Caco-2 (cell line): ENCODE data around the gene SMIM36. TPM values are rescaled to one million over a fixed set of nuclear protein-coding genes. Genes with fewer than 3 reads are reported as not detected.

ENCODE experiments used
- BruUV-seq: library from RNA; stranded (reverse); fragments of 400-500 nt; replicated peaks from 2 replicates; lab custom pipeline; 2021; lab: Mats Ljungman, UMichigan
- CTCF ChIA-PET: fragments of 300-600 bp; sonication (Branson Sonifier 250); formaldehyde crosslinking; loops from one replicate; lab custom pipeline; 2022; ENCODE audit warnings: antibody characterized with exemption; lab: Charles Lee
- POLR2A ChIA-PET: fragments of 300-600 bp; sonication (Branson Sonifier 250); formaldehyde crosslinking; loops from one replicate; lab custom pipeline; 2022; ENCODE audit warnings: antibody characterized with exemption; lab: Charles Lee
- DNase-seq, 2 experiments: peaks; one replicate each; pipeline versions ENCODE4 v3.0.0 to v3.0.0-alpha.2; 2020 to 2022
- H3K27me3 ChIP-seq: replicated peaks from 2 replicates; pipeline ENCODE4 v1.6.0; 2011; ENCODE audit warnings: low read length; ENCODE audit not compliant: control insufficient read depth, insufficient read depth
- H3K36me3 ChIP-seq: 2 replicates; pipeline ENCODE4 v1.5.1; 2011; ENCODE audit warnings: low read length; ENCODE audit not compliant: control insufficient read depth, insufficient read depth
- H3K4me1 ChIP-seq: fragments of 250-450 bp; sonication (Bioruptor Pico); 2 replicates; pipeline ENCODE4 v1.5.1; 2020; ENCODE audit warnings: mild to moderate bottlenecking
- H3K4me3 ChIP-seq: 2 replicates; pipeline ENCODE4 v1.5.1; 2011; ENCODE audit warnings: low read depth, mild to moderate bottlenecking, control low read depth, low read length
- H3K9me3 ChIP-seq: fragments of 250-450 bp; sonication (Bioruptor Pico); 2 replicates; pipeline ENCODE4 v1.5.1; 2020; ENCODE audit warnings: mild to moderate bottlenecking, moderate library complexity
- H3K27ac Mint-ChIP-seq: one replicate; pipeline ENCODE4 v1.8.0; 2022; ENCODE audit warnings: mixed read lengths; ENCODE audit not compliant: unreplicated experiment
- H3K27me3 Mint-ChIP-seq: one replicate; pipeline ENCODE4 v1.8.0; 2022; ENCODE audit warnings: mixed read lengths; ENCODE audit not compliant: insufficient read depth, unreplicated experiment
- H3K36me3 Mint-ChIP-seq: one replicate; pipeline ENCODE4 v1.8.0; 2022; ENCODE audit warnings: mild to moderate bottlenecking, mixed read lengths; ENCODE audit not compliant: insufficient read depth, unreplicated experiment
- H3K4me1 Mint-ChIP-seq: one replicate; pipeline ENCODE4 v1.8.0; 2022; ENCODE audit warnings: low read depth, mixed read lengths; ENCODE audit not compliant: unreplicated experiment
- H3K4me3 Mint-ChIP-seq: one replicate; pipeline ENCODE4 v1.8.0; 2022; ENCODE audit warnings: mild to moderate bottlenecking, moderate library complexity, mixed read lengths; ENCODE audit not compliant: unreplicated experiment
- H3K9me3 Mint-ChIP-seq: one replicate; pipeline ENCODE4 v1.8.0; 2022; ENCODE audit warnings: mixed read lengths; ENCODE audit not compliant: unreplicated experiment
- intact Hi-C: fragments of 100-400 bp; cut with micrococcal nuclease; formaldehyde crosslinking; loops from one replicate; pipeline ENCODE4 v1.10.0; 2022; ENCODE audit not compliant: unreplicated experiment
- total RNA-seq: library from RNA; stranded (reverse); gene quantifications from 2 replicates; pipeline ENCODE4 v1.2.3, GENCODE V29; 2022
- TF ChIP-seq, protein P1 (sequence below), 2 experiments: fragments of 200-600 bp in 1 of 2; IDR thresholded peaks; 1 replicate in 1 of 2; 2 replicates in 1 of 2; pipeline versions ENCODE4 v1.5.1 to v1.8.0; 2011 to 2022; ENCODE audit warnings: antibody characterized with exemption in 1 of 2, control low read depth in 1 of 2, inconsistent platforms in 1 of 2, low read depth in 1 of 2, low read length in 1 of 2, mild to moderate bottlenecking in 1 of 2, moderate library complexity in 1 of 2; ENCODE audit not compliant: insufficient read depth in 1 of 2, severe bottlenecking in 1 of 2, unreplicated experiment in 1 of 2

Gene SMIM36
- total RNA-seq, 1 experiment from 2014 or later, result not detected

DNA sequence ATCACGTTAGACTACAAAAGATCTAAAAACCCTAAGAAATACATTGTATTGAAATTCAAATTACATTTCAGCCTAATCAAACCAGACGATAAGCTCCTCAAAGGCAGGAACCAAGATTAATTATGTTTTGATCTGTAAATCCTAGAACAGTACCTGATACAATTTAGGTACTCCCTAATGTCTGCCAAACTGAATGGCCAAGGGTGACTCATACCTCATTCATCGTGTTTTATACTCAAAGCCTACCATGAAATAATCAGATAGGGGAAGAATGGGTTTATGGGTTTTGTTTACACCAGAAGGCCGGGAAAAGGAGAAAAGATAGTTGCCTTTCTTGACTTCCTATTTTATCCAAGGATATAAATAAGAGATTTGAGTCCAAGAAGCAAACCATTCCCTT lies 108.9 kb downstream of the SMIM36 start:
- TF ChIP-seq, protein P1, sequence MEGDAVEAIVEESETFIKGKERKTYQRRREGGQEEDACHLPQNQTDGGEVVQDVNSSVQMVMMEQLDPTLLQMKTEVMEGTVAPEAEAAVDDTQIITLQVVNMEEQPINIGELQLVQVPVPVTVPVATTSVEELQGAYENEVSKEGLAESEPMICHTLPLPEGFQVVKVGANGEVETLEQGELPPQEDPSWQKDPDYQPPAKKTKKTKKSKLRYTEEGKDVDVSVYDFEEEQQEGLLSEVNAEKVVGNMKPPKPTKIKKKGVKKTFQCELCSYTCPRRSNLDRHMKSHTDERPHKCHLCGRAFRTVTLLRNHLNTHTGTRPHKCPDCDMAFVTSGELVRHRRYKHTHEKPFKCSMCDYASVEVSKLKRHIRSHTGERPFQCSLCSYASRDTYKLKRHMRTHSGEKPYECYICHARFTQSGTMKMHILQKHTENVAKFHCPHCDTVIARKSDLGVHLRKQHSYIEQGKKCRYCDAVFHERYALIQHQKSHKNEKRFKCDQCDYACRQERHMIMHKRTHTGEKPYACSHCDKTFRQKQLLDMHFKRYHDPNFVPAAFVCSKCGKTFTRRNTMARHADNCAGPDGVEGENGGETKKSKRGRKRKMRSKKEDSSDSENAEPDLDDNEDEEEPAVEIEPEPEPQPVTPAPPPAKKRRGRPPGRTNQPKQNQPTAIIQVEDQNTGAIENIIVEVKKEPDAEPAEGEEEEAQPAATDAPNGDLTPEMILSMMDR (IDR thresholded peaks at IDR 0.05; ENCODE audit: insufficient read depth in 1 of 2, low read depth in 1 of 2, low read length in 1 of 2, severe bottlenecking in 1 of 2, unreplicated experiment in 1 of 2), result no peak
- Mint-ChIP-seq H3K27me3 (no peaks in the 10 kb centered on the region), H3K4me1 (peaks cover 3% of the 10 kb centered on the region), H3K36me3 (peaks cover 97% of the 10 kb centered on the region), H3K27ac (no peak overlapping the region), H3K4me3 (no peak overlapping the region), H3K9me3 (no peaks in the 10 kb centered on the region)
- no peaks in the 10 kb centered on the region for H3K9me3 ChIP-seq
- no TSS peak for BruUV-seq
- no peak overlapping the region for H3K4me3 ChIP-seq
- no peaks in the 10 kb centered on the region for H3K27me3 ChIP-seq
- ChIA-PET CTCF (no interaction called here), POLR2A (no interaction called here)
- DNase-seq, result no peak
- intact Hi-C loops, result no loop called here
- peaks cover 4% of the 10 kb centered on the region for H3K36me3 ChIP-seq
- peaks cover 10% of the 10 kb centered on the region for H3K4me1 ChIP-seq

Other genes starting within 250 kb of the SMIM36 start
- 17.3 and 19.8 TPM in 2 replicates for gene HLF, start 246.5 kb downstream of the SMIM36 start, total RNA-seq
- gene MMD, start 89.6 kb downstream of the SMIM36 start, total RNA-seq, result 38.6 and 39.0 TPM in 2 replicates
- gene TMEM100, start 211.4 kb upstream of the SMIM36 start, total RNA-seq, result not detected in 2 replicates
- gene PCTP, start 239.6 kb upstream of the SMIM36 start, total RNA-seq, result 15.7 and 16.7 TPM in 2 replicates